GM18858 (cell line): Measurements from ENCODE around the gene LRP2BP.
"Not testable (repeated sequence)": the region's sequence is repeated elsewhere in the genome, so short reads cannot be mapped to it uniquely, and the experiment has no call there.

ENCODE experiments used
- ATAC-seq: cut with Tn5 transposase; IDR thresholded peaks from one replicate; pipeline ENCODE4 v1.9.1; 2021; ENCODE audit not compliant: unreplicated experiment

LRP2BP gene

DNA sequence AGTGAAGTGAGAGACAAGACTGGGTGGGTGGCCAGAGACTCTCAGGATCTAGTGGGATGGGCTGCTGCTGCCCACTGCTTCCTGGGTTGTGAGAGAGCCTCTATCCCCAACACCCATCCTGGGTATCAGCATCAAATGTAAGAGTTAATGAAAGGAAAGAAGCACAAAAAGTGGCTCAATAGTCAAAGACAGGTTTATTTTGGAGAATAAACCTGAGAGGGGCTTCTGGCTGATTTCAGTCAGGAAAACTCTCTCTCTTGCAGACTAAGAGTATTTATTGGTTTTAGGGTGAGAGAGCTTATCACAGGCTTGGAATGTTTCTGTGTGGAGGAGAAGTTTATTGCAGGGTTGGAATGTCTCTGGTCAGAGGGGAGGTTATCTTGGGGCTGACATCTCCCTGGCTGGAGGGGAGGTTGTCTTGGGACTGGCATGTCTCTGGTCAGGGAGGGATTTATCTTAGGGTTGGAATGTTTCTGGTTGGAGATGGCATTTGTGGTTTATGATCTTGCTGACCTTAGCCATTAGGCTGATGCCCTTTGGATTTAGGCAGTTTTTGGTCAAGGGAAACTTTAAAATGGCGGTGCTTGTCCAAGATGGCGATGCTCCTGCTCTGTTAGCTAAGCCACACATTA, 65.7 kb downstream of the LRP2BP start:
- not testable (repeated sequence) for ATAC-seq

- ATAC-seq, result no peak
Measured at GRCh38 chr4:185328586-185328985, 67.1 kb downstream of the LRP2BP start.

- ATAC-seq, result not testable (repeated sequence)
Measured at GRCh38 chr4:185325721-185326120, 70.0 kb downstream of the LRP2BP start.

DNA sequence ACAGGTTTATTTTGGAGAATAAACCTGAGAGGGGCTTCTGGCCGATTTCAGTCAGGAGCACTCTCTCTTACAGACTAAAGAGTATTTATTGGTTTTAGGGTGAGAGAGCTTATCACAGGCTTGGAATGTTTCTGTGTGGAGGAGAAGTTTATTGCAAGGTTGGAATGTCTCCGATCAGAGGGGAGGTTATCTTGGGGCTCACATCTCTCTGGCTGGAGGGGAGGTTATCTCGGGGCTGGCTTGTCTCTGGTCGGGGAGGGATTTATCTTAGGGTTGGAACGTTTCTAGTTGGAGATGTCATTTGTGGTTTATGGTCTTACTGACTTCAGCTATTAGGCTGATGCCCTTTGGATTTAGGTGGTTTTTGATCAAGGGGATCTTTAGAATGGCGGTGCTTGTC, 71.4 kb downstream of the LRP2BP start:
- not testable (repeated sequence) for ATAC-seq

DNA sequence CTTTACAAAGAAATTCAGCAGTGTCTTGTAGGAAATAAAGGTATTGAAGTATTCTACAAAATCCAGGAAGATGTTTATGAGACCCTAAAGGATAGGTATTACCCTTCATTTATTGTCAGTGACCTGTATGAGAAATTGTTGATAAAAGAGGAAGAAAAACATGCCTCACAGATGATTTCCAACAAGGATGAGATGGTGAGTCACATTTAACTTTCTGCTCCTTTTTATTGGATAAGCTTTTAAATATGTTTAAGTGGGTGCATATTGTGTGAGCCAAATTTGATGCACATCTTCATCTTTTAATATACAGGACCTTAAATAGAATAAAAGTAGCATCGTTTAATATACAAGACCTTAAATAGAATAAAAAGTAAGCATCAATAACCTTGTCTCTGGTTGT, 72.1 kb downstream of the LRP2BP start:
- ATAC-seq, result no peak

DNA sequence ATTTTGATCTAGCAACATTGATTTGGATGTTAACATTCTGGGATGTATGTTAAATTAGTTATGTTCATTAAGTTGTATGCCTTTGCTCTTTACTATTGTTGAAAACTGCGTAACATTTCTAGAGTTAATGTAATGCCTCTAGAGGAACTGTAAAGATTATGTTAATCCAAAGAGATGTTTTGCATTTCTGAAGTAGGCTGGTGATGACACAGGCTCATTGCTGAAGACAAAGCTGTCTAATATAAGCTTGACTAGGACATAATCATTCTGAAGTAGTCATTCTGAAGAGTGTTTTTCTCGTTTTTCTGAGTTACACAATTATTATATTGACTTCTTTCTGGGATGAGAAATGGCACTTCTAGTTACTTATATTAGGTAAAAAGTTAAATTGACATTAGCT, 72.9 kb downstream of the LRP2BP start:
- ATAC-seq, result no peak

- no peak for ATAC-seq
Measured at GRCh38 chr4:185318679-185319078, 77.0 kb downstream of the LRP2BP start.

- no peak for ATAC-seq
Measured at GRCh38 chr4:185317880-185318279, 77.8 kb downstream of the LRP2BP start.

GRCh38 chr4:185317462-185317861, 78.3 kb downstream of the LRP2BP start:
- not testable (repeated sequence) for ATAC-seq
